IMR-90 (cell line): Measurements from ENCODE around the gene COL5A1. TPM values are rescaled to one million over a fixed set of nuclear protein-coding genes. Genes with fewer than 3 reads are reported as not detected.

Source experiments
- ATAC-seq: fragments of 200-7000 bp; cut with Tn5 transposase; 2 replicates; pipeline ENCODE4 v1.9.1; 2020; ENCODE audit warnings: low read depth, mild to moderate bottlenecking, moderate library complexity
- BruUV-seq: library from RNA; stranded (reverse); fragments of 400-500 nt; replicated peaks from 2 replicates; lab custom pipeline; 2021; lab: Mats Ljungman, UMichigan
- CTCF ChIA-PET: fragments of 300-600 bp; formaldehyde crosslinking; extraction: SDS; loops from one replicate; lab custom pipeline; 2021; ENCODE audit warnings: antibody characterized with exemption; lab: Yijun Ruan, JAX
- POLR2A ChIA-PET: fragments of 300-600 bp; sonication (Branson Sonifier 250); formaldehyde crosslinking; loops from one replicate; lab custom pipeline; 2022; ENCODE audit warnings: antibody characterized with exemption; ENCODE audit not compliant: unreplicated experiment; lab: Charles Lee
- DNase-seq: peaks from one replicate; pipeline ENCODE4 v3.0.0; 2013
- H2AFZ ChIP-seq: replicated peaks from 2 replicates; pipeline ENCODE3; 2013; ENCODE audit warnings: low read length, mild to moderate bottlenecking; ENCODE audit not compliant: poor library complexity
- H2AK5ac ChIP-seq: 2 replicates; pipeline ENCODE4 v1.6.1; 2013; ENCODE audit warnings: low read depth, low read length, inconsistent platforms
- H2AK9ac ChIP-seq: replicated peaks from 2 replicates; pipeline ENCODE3; 2013; ENCODE audit warnings: mild to moderate bottlenecking, low read depth, low read length, moderate library complexity; ENCODE audit not compliant: poor library complexity
- H2BK120ac ChIP-seq: 2 replicates; pipeline ENCODE4 v1.6.1; 2013; ENCODE audit warnings: low read depth, low read length, inconsistent platforms
- H2BK15ac ChIP-seq: 3 replicates; pipeline ENCODE4 v1.6.1; 2013; ENCODE audit warnings: low read depth, low read length, inconsistent platforms
- H2BK20ac ChIP-seq: 2 replicates; pipeline ENCODE4 v1.6.1; 2013; ENCODE audit warnings: low read depth, mild to moderate bottlenecking, inconsistent platforms, low read length, moderate library complexity
- H2BK5ac ChIP-seq: 2 replicates; pipeline ENCODE4 v1.6.1; 2013; ENCODE audit warnings: mild to moderate bottlenecking, low read depth, low read length, inconsistent platforms; ENCODE audit not compliant: poor library complexity, severe bottlenecking
- H3K14ac ChIP-seq: replicated peaks from 2 replicates; pipeline ENCODE4 v1.6.1; 2013; ENCODE audit warnings: low read depth, low read length, inconsistent platforms
- H3K18ac ChIP-seq: 2 replicates; pipeline ENCODE4 v1.6.1; 2013; ENCODE audit warnings: low read depth, low read length, control low read depth
- H3K23ac ChIP-seq: 2 replicates; pipeline ENCODE4 v1.6.1; 2013; ENCODE audit warnings: low read depth, low read length, inconsistent platforms
- H3K27ac ChIP-seq: 2 replicates; pipeline ENCODE4 v1.5.1; 2013; ENCODE audit warnings: mild to moderate bottlenecking, control low read depth, low read length; ENCODE audit not compliant: insufficient read depth
- H3K27me3 ChIP-seq: 2 replicates; pipeline ENCODE4 v1.6.1; 2013; ENCODE audit warnings: low read length; ENCODE audit not compliant: control insufficient read depth, insufficient read depth
- H3K36me3 ChIP-seq: 2 replicates; pipeline ENCODE4 v1.6.1; 2013; ENCODE audit warnings: low read length, mixed read lengths; ENCODE audit not compliant: control insufficient read depth, insufficient read depth
- H3K4ac ChIP-seq: 2 replicates; pipeline ENCODE4 v1.6.1; 2013; ENCODE audit warnings: low read depth, low read length, inconsistent platforms
- H3K4me1 ChIP-seq: 2 replicates; pipeline ENCODE4 v1.6.1; 2013; ENCODE audit warnings: low read length, mixed read lengths; ENCODE audit not compliant: control insufficient read depth, insufficient read depth
- H3K4me2 ChIP-seq: 2 replicates; pipeline ENCODE4 v1.6.1; 2013; ENCODE audit warnings: low read depth, mild to moderate bottlenecking, control low read depth, low read length, moderate library complexity
- H3K4me3 ChIP-seq: 2 replicates; pipeline ENCODE4 v1.5.1; 2013; ENCODE audit warnings: low read depth, mild to moderate bottlenecking, control low read depth, low read length, moderate library complexity; ENCODE audit not compliant: insufficient read depth
- H3K56ac ChIP-seq: 2 replicates; pipeline ENCODE4 v1.6.1; 2013; ENCODE audit warnings: low read length, inconsistent platforms; ENCODE audit not compliant: insufficient read depth; ENCODE audit errors: extremely low read depth
- H3K79me1 ChIP-seq, 2 experiments: 2 replicates each; pipeline ENCODE4 v1.6.1; 2013; ENCODE audit warnings: low read length in 2 of 2, inconsistent platforms in 1 of 2, low read depth in 1 of 2
- H3K9ac ChIP-seq: 2 replicates; pipeline ENCODE4 v1.6.1; 2013; ENCODE audit warnings: low read depth, low read length, control low read depth
- H3K9me1 ChIP-seq: 2 replicates; pipeline ENCODE4 v1.6.1; 2013; ENCODE audit warnings: low read length, inconsistent platforms; ENCODE audit not compliant: insufficient read depth
- H3K9me3 ChIP-seq: 2 replicates; pipeline ENCODE4 v1.6.1; 2013; ENCODE audit warnings: low read length; ENCODE audit not compliant: control insufficient read depth, insufficient read depth
- H4K20me1 ChIP-seq: 2 replicates; pipeline ENCODE4 v1.6.1; 2013; ENCODE audit warnings: low read length, inconsistent platforms; ENCODE audit not compliant: insufficient read depth
- H4K5ac ChIP-seq: 2 replicates; pipeline ENCODE4 v1.6.1; 2013; ENCODE audit warnings: mild to moderate bottlenecking, low read depth, low read length, control low read depth
- H4K8ac ChIP-seq, 2 experiments: 2 replicates each; pipeline ENCODE4 v1.6.1; 2013; ENCODE audit warnings: low read depth in 2 of 2, low read length in 2 of 2, control low read depth in 1 of 2, inconsistent platforms in 1 of 2
- H4K91ac ChIP-seq: 2 replicates; pipeline ENCODE4 v1.6.1; 2013; ENCODE audit warnings: low read depth, low read length, inconsistent platforms; ENCODE audit not compliant: insufficient read depth
- CTCF ChIP-seq: conservative IDR thresholded peaks from 2 replicates; pipeline ENCODE4 v1.5.1; 2012; ENCODE audit warnings: mild to moderate bottlenecking, low read depth, low read length, improper control_type of control experiment
- WGBS, 2 experiments: methylation state at CpG; one replicate each; pipeline versions ENCODE4 v1.1.5 to v1.1.7; 2013; ENCODE audit warnings: missing lambda C conversion rate in 2 of 2; ENCODE audit not compliant: insufficient read length in 1 of 2; ENCODE audit errors: extremely low coverage in 2 of 2; 5-methylcytosine and 5-hydroxymethylcytosine counted together
- dilution Hi-C: fragments of 300-500 bp; cut with HindIII; formaldehyde crosslinking; loops from one replicate; pipeline ENCODE4 v1.14.3; 2018; ENCODE audit warnings: low sequenced_read_pairs; ENCODE audit not compliant: unreplicated experiment
- in situ Hi-C: fragments of 300-500 bp; cut with MboI; formaldehyde crosslinking; loops from 3 replicates; pipeline ENCODE4 v1.14.3; 2019; ENCODE audit warnings: low sequenced_read_pairs, inconsistent platforms, mixed read lengths
- intact Hi-C: fragments of 100-400 bp; cut with micrococcal nuclease; formaldehyde crosslinking; loops from 2 replicates; pipeline ENCODE4 v1.10.0; 2022
- polyA plus RNA-seq, 3 experiments: library from polyadenylated mRNA; depleted of rRNA; stranded (reverse); fragments of >200 nt; gene quantifications; 2 replicates each; pipeline ENCODE4 v1.2.3, GENCODE V29; 2012; ENCODE audit warnings: low replicate concordance in 1 of 3
- total RNA-seq: library from RNA; depleted of rRNA; stranded (reverse); fragments of >200 nt; gene quantifications from 2 replicates; pipeline ENCODE4 v1.2.3, GENCODE V29; 2012

COL5A1 gene
- total and polyA plus RNA-seq, 2 of the 4 experiments (the other 2 are of a cell fraction), result 19.2 to 173 TPM

- Histone ChIP-seq H2BK120ac (no peak overlapping the region), H3K9me3 (no peaks in the 10 kb centered on the region), H3K56ac (no peak overlapping the region), H4K91ac (no peak overlapping the region), H2AFZ (no peak overlapping the region), H3K4me1 (no peaks in the 10 kb centered on the region), H4K20me1 (peaks cover 52% of the 10 kb centered on the region), H3K4me3 (no peak overlapping the region), H2AK5ac (no peak overlapping the region), H2AK9ac (no peak overlapping the region), H3K4me2 (no peak overlapping the region), H3K14ac (no peak overlapping the region), H2BK20ac (no peak overlapping the region), H3K27ac (no peak overlapping the region), H3K23ac (no peak overlapping the region), H3K9me1 (peaks cover 22% of the 10 kb centered on the region), H2BK15ac (no peak overlapping the region), H4K5ac (no peak overlapping the region), H4K8ac (no peak overlapping the region), H2BK5ac (no peak overlapping the region), H3K27me3 (no peaks in the 10 kb centered on the region), H3K9ac (no peak overlapping the region), H3K36me3 (peaks cover 93% of the 10 kb centered on the region), H3K79me1 (peaks cover 17 to 78% of the 10 kb centered on the region in 2 experiments), H3K4ac (no peak overlapping the region), H3K18ac (no peak overlapping the region)
- POLR2A ChIA-PET, result no interaction called here
- no peak for DNase-seq
- in situ Hi-C loops, result no loop called here
- dilution Hi-C loops, result no loop called here
- CTCF ChIA-PET, result no interaction called here
- no TSS peak for BruUV-seq
- no peak for ATAC-seq
- 100% methylated on average over 3 of the region's 21 CpGs; no CpG with 5 or more reads in 1 of the 2 experiments for WGBS, 2 experiments
- TF ChIP-seq CTCF, result no peak
- intact Hi-C loops, result no loop called here
Measured at GRCh38 chr9:134764473-134765269, 123.1 kb downstream of the COL5A1 start.
